Measurements from ENCODE around the gene BLACAT1.

Gene BLACAT1

GRCh38 chr1:205474571-205474970, 18.7 kb upstream of the BLACAT1 start:
- H3K27ac ChIP-seq: no peak overlapping the region
- no peak for TF ChIP-seq CTCF (conservative IDR thresholded peaks at IDR 0.05)

- TF ChIP-seq CTCF (conservative IDR thresholded peaks at IDR 0.05): no peak
- H3K27ac ChIP-seq: no peak overlapping the region
These were observed 18.1 kb upstream of the BLACAT1 start for GRCh38 chr1:205473966-205474365.

- TF ChIP-seq CTCF (conservative IDR thresholded peaks at IDR 0.05): no peak
- H3K27ac ChIP-seq: no peak overlapping the region
These were observed 17.6 kb upstream of the BLACAT1 start for GRCh38 chr1:205473475-205473874.

GRCh38 chr1:205472737-205473441, 17.0 kb upstream of the BLACAT1 start:
- no peak for TF ChIP-seq CTCF (conservative IDR thresholded peaks at IDR 0.05)
- H3K27ac ChIP-seq: no peak overlapping the region

GRCh38 chr1:205470131-205470530, 14.3 kb upstream of the BLACAT1 start:
- TF ChIP-seq CTCF (conservative IDR thresholded peaks at IDR 0.05): no peak
- no peak overlapping the region for H3K27ac ChIP-seq

GRCh38 chr1:205466595-205467220, 10.9 kb upstream of the BLACAT1 start:
- H3K27ac ChIP-seq: no peak overlapping the region
- no peak for TF ChIP-seq CTCF (conservative IDR thresholded peaks at IDR 0.05)

GRCh38 chr1:205465392-205465791, 9.5 kb upstream of the BLACAT1 start:
- TF ChIP-seq CTCF (conservative IDR thresholded peaks at IDR 0.05): no peak
- no peak overlapping the region for H3K27ac ChIP-seq
